GM18519 (cell line): ENCODE measurements around the gene TMEM131L.
"Not testable (repeated sequence)": the region's sequence is repeated elsewhere in the genome, so short reads cannot be mapped to it uniquely, and the experiment has no call there.

Experiments used
- ATAC-seq: cut with Tn5 transposase; IDR thresholded peaks from one replicate; pipeline ENCODE4 v1.9.1; 2021; ENCODE audit warnings: mild to moderate bottlenecking, moderate library complexity; ENCODE audit not compliant: unreplicated experiment, low FRiP score

Gene TMEM131L

GRCh38 chr4:153639833-153640802, 174.0 kb downstream of the TMEM131L start:
- ATAC-seq = no peak

- no peak for ATAC-seq
These were observed 175.4 kb downstream of the TMEM131L start for GRCh38 chr4:153641532-153641931.

GRCh38 chr4:153643406-153644383, 177.5 kb downstream of the TMEM131L start:
- peak; percentile 88 for ATAC-seq

- ATAC-seq = no peak
These were observed 179.0 kb downstream of the TMEM131L start for GRCh38 chr4:153645183-153645582.

- ATAC-seq = no peak
These were observed 180.1 kb downstream of the TMEM131L start for GRCh38 chr4:153646261-153646660.

GRCh38 chr4:153646978-153647377, 180.8 kb downstream of the TMEM131L start:
- no peak for ATAC-seq

GRCh38 chr4:153647975-153648374, 181.8 kb downstream of the TMEM131L start:
- no peak for ATAC-seq

- no peak for ATAC-seq
These were observed 183.4 kb downstream of the TMEM131L start for GRCh38 chr4:153649572-153649991.

- ATAC-seq = no peak
These were observed 185.0 kb downstream of the TMEM131L start for GRCh38 chr4:153651116-153651515.

GRCh38 chr4:153651587-153651986, 185.4 kb downstream of the TMEM131L start:
- no peak for ATAC-seq

- ATAC-seq = no peak
These were observed 186.1 kb downstream of the TMEM131L start for GRCh38 chr4:153652051-153652784.

GRCh38 chr4:153655002-153655541, 188.9 kb downstream of the TMEM131L start:
- no peak for ATAC-seq

GRCh38 chr4:153655928-153656327, 189.8 kb downstream of the TMEM131L start:
- no peak for ATAC-seq

- no peak for ATAC-seq
These were observed 195.2 kb downstream of the TMEM131L start for GRCh38 chr4:153661215-153661822.

GRCh38 chr4:153661908-153662307, 195.7 kb downstream of the TMEM131L start:
- no peak for ATAC-seq

- ATAC-seq = no peak
These were observed 197.5 kb downstream of the TMEM131L start for GRCh38 chr4:153663667-153664066.

- ATAC-seq = not testable (repeated sequence)
These were observed 200.3 kb downstream of the TMEM131L start for GRCh38 chr4:153666505-153666904.

GRCh38 chr4:153668647-153669046, 202.5 kb downstream of the TMEM131L start:
- ATAC-seq = no peak

GRCh38 chr4:153669838-153670237, 203.7 kb downstream of the TMEM131L start:
- no peak for ATAC-seq

GRCh38 chr4:153676486-153676885, 210.3 kb downstream of the TMEM131L start:
- no peak for ATAC-seq
